ENCODE results near the gene RYR3. TPM values are rescaled to one million over a fixed set of nuclear protein-coding genes. Genes with fewer than 3 reads are reported as not detected.
A peak's percentile ranks its signal among the peaks of the same experiment; 100 is the strongest.

RYR3 gene
- total RNA-seq, 1 experiment from 2014 or later, result not detected

DNA sequence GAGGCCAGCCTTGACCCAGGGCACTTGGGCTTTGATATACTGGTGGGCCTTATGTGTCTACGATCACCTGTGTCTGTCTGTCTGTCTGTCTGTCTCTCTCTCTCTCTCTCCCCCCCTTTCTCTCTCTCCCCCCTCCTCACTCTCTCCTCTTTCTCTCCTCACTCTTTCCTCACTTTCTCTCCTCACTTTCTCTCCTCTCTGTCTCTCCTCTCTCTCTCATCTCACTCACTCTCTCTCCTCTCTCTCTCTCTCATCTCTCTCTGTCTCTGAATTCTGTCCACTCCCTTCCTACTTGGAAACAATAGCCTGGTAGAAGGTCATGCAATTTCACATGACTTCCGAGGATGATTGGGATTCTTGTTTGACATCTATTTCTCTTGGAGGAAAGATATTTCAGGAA is 388.4 kb downstream of the RYR3 start:
- TF ChIP-seq, protein P1, sequence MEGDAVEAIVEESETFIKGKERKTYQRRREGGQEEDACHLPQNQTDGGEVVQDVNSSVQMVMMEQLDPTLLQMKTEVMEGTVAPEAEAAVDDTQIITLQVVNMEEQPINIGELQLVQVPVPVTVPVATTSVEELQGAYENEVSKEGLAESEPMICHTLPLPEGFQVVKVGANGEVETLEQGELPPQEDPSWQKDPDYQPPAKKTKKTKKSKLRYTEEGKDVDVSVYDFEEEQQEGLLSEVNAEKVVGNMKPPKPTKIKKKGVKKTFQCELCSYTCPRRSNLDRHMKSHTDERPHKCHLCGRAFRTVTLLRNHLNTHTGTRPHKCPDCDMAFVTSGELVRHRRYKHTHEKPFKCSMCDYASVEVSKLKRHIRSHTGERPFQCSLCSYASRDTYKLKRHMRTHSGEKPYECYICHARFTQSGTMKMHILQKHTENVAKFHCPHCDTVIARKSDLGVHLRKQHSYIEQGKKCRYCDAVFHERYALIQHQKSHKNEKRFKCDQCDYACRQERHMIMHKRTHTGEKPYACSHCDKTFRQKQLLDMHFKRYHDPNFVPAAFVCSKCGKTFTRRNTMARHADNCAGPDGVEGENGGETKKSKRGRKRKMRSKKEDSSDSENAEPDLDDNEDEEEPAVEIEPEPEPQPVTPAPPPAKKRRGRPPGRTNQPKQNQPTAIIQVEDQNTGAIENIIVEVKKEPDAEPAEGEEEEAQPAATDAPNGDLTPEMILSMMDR (IDR thresholded peaks at IDR 0.05; ENCODE audit: unreplicated experiment), result no peak
- Mint-ChIP-seq H3K4me1 (ENCODE audit: insufficient read depth, unreplicated experiment) (no peaks in the 10 kb centered on the region), H3K36me3 (ENCODE audit: insufficient read depth, unreplicated experiment) (no peaks in the 10 kb centered on the region), H3K4me3 (ENCODE audit: unreplicated experiment) (no peak overlapping the region), H3K27me3 (ENCODE audit: insufficient read depth, unreplicated experiment) (peaks cover 15% of the 10 kb centered on the region), H3K27ac (ENCODE audit: low read depth, unreplicated experiment) (no peak overlapping the region), H3K9me3 (ENCODE audit: unreplicated experiment) (no peaks in the 10 kb centered on the region)
- BruUV-seq (replicated peaks), result no TSS peak
- intact Hi-C loops (cut with micrococcal nuclease), result no loop called here
- CTCF ChIA-PET, result interaction anchor here (0.6 to 4.4 kb wide), 6 partner anchors 36 to 471 kb away, joined by 3 to 194 read pairs (median 29); no protein-coding TSS in a partner anchor
- POLR2A ChIA-PET, result no interaction called here
- no peak for DNase-seq (ENCODE audit: unreplicated experiment)

DNA sequence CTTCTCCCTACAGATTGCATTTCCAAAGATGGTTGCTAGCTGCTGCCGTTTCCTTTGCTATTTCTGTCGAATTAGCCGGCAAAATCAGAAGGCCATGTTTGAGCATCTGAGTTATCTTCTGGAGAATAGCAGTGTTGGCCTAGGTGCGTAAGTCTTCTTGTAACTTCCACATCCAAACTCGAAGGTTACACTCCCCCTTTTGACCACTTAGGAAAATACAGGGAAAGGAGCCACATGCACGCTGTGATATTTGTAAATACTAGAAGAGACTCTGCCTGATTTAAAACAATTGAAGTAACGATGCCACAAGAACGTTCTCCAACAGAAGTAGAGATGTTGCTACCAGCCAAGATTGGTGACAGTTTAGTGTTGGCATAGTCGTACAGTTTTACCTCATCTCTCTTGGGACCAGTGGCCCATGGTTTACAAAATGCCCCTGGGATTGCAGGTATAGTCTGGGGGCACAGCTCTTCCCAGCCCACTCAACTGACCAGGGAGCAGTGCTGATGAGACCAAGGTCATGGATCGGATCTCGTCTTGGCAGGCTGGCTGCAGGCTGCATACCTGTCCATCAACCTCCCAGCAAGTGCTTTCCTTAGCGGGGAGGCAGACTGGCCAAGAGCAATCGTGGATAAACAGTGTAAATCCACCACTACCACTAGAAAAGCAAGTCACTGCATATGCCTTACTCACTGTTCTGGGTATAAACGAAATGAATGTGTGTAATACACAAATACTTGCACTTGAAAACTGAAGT is 389.1 kb downstream of the RYR3 start:
- Mint-ChIP-seq H3K9me3 (ENCODE audit: unreplicated experiment) (no peaks in the 10 kb centered on the region), H3K4me3 (ENCODE audit: unreplicated experiment) (no peak overlapping the region), H3K27me3 (ENCODE audit: insufficient read depth, unreplicated experiment) (peaks cover 15% of the 10 kb centered on the region), H3K36me3 (ENCODE audit: insufficient read depth, unreplicated experiment) (no peaks in the 10 kb centered on the region), H3K4me1 (ENCODE audit: insufficient read depth, unreplicated experiment) (no peaks in the 10 kb centered on the region), H3K27ac (ENCODE audit: low read depth, unreplicated experiment) (no peak overlapping the region)
- ChIA-PET POLR2A (interaction anchor here (0.5 to 1.9 kb wide), 2 partner anchors 407 to 413 kb away, joined by 4 to 18 read pairs; no protein-coding TSS in a partner anchor), CTCF (interaction anchor here (0.6 to 4.4 kb wide), 71 partner anchors 8 to 1007 kb away, joined by 3 to 194 read pairs (median 5); partner anchors contain the start of gene FMN1)
- peak; percentile 7 for DNase-seq (ENCODE audit: unreplicated experiment)
- intact Hi-C loops (cut with micrococcal nuclease), result loop anchor here (1.0 kb wide), 2 partner anchors 408 to 466 kb away; no protein-coding TSS in a partner anchor
- BruUV-seq (replicated peaks), result no TSS peak
- TF ChIP-seq, protein P1 (IDR thresholded peaks at IDR 0.05; ENCODE audit: unreplicated experiment), result peak; percentile 21

DNA sequence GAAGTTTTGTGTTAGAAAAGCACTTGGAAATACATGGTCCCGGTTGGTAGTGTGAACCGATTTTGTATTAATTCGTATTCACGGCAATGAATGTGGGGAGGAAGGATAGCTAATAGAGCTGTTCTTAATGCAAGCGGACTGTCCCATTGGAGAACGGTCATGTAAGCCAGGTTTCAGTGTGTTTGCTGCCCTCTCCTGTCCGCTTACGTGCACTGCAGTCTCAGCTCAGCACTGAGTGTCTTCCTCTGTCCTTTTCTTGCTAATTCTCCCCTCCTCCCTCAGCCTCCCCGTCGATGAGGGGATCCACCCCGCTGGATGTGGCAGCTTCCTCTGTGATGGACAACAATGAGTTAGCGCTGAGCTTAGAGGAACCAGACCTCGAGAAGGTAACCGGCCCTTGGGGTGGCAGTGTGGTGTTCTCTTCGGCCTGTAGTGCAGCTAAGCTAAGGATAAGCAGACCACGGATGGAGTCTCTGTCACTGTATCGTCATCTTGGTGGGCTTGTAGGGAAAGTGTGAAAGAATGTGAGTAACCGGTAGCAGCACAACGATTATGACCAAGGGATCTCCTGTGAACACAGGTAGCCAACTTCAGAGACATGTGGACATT is 390.0 kb downstream of the RYR3 start:
- no TSS peak for BruUV-seq (replicated peaks)
- Mint-ChIP-seq H3K4me3 (ENCODE audit: unreplicated experiment) (no peak overlapping the region), H3K27me3 (ENCODE audit: insufficient read depth, unreplicated experiment) (peaks cover 15% of the 10 kb centered on the region), H3K27ac (ENCODE audit: low read depth, unreplicated experiment) (no peak overlapping the region), H3K36me3 (ENCODE audit: insufficient read depth, unreplicated experiment) (no peaks in the 10 kb centered on the region), H3K4me1 (ENCODE audit: insufficient read depth, unreplicated experiment) (no peaks in the 10 kb centered on the region), H3K9me3 (ENCODE audit: unreplicated experiment) (no peaks in the 10 kb centered on the region)
- TF ChIP-seq, protein P1 (IDR thresholded peaks at IDR 0.05; ENCODE audit: unreplicated experiment), result peak; percentile 86
- POLR2A ChIA-PET, result interaction anchor here (0.5 to 1.9 kb wide), 5 partner anchors 401 to 414 kb away, joined by 3 to 18 read pairs (median 4); no protein-coding TSS in a partner anchor
- peak; percentile 79 for DNase-seq (ENCODE audit: unreplicated experiment)
- CTCF ChIA-PET, result interaction anchor here (0.6 to 4.4 kb wide), 86 partner anchors 9 to 1008 kb away, joined by 3 to 194 read pairs (median 4); partner anchors contain the start of gene FMN1
- intact Hi-C loops (cut with micrococcal nuclease), result loop anchor here (1.0 kb wide), 2 partner anchors 408 to 466 kb away; no protein-coding TSS in a partner anchor

DNA sequence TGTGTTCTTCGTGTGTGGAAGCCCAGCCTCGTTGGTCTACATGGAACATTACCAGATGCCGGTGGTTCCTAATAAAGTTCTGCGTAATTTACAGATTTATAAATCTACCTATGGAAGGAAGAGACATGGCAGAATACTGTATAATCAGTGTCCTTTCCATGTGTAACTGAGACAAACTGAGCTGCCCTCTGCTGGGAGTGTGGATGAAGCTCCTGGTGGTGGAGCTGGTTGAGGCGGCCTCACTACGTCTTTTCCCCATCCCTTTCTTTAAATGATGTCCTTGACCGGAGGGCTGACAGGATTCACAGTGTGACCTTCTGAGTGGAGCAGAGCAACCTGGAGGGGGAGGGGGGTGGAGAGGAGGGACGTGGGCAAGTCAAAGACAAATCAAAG is 390.5 kb downstream of the RYR3 start:
- ChIA-PET POLR2A (interaction anchor here (0.7 to 1.9 kb wide), 4 partner anchors 402 to 414 kb away, joined by 3 to 18 read pairs (median 4); no protein-coding TSS in a partner anchor), CTCF (interaction anchor here (0.5 to 4.4 kb wide), 68 partner anchors 9 to 901 kb away, joined by 3 to 194 read pairs (median 5); partner anchors contain the start of gene FMN1)
- no peaks in the 10 kb centered on the region for H3K4me1 Mint-ChIP-seq (ENCODE audit: insufficient read depth, unreplicated experiment)
- H3K4me3 Mint-ChIP-seq (ENCODE audit: unreplicated experiment), result no peak overlapping the region
- peak; percentile 2 for DNase-seq (ENCODE audit: unreplicated experiment)
- intact Hi-C loops (cut with micrococcal nuclease), result no loop called here
- no peak overlapping the region for H3K27ac Mint-ChIP-seq (ENCODE audit: low read depth, unreplicated experiment)
- peaks cover 15% of the 10 kb centered on the region for H3K27me3 Mint-ChIP-seq (ENCODE audit: insufficient read depth, unreplicated experiment)
- TF ChIP-seq, protein P1 (IDR thresholded peaks at IDR 0.05; ENCODE audit: unreplicated experiment), result no peak
- no TSS peak for BruUV-seq (replicated peaks)
- no peaks in the 10 kb centered on the region for H3K36me3 Mint-ChIP-seq (ENCODE audit: insufficient read depth, unreplicated experiment)
- H3K9me3 Mint-ChIP-seq (ENCODE audit: unreplicated experiment), result no peaks in the 10 kb centered on the region

Measured in MCF 10A (cell line).